ENCODE data around the gene NUDT9.
"Not testable (repeated sequence)": the region's sequence is repeated elsewhere in the genome, so short reads cannot be mapped to it uniquely, and the experiment has no call there.

The NUDT9 gene

DNA sequence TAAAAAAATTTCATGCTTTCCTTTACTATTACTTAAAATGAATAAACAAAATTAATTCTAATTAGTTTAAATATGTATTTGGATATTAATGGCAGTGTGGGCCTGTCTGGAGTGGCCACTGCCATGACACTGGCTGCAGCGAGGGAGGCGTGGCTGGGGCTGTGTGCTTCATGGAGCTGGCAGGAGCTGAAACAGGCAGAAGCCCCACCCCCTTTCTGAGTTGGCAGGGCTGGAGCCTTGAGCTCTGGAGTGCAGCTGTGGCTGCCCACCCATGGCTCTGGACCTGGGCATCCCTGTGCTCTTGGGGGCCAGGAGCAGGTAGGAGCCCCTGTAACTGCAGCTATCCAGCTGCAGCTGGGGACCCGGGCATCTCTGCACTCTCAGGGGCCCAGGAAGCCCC, 23.2 kb upstream of the NUDT9 start:
- peaks cover 26% of the 10 kb centered on the region; the same call in 1 of the 2 replicates for H3K9me3 ChIP-seq (ENCODE audit: insufficient read depth, low read length)
- no peaks in the 10 kb centered on the region for H3K27me3 ChIP-seq (ENCODE audit: insufficient read depth, insufficient read length)

DNA sequence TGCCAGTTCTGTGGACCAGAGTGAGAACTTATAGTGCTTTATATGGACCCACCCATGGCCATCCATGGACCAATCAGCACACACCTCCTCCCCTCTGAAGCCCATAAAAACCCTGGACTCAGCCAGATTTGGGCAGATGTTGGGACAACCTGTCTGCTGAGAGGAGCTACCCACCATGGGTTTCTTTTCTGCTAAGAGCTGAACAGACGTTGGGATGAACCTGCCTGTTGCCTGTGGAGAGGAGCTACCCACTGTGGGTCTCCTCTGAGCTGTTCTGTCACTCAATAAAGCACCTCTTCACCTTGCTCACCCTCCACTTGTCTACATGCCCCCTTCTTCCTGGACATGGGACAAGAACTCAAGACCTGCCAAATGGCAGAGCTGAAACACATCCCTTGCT, 22.4 kb upstream of the NUDT9 start:
- H3K36me3 ChIP-seq (ENCODE audit: insufficient read depth, insufficient read length, low read length) = no peaks in the 10 kb centered on the region
- no peak overlapping the region for H3K4me3 ChIP-seq (ENCODE audit: insufficient read length, low read depth)
- DNase-seq (ENCODE audit: low read depth, low spot score) = no peak
- H3K4me1 ChIP-seq (ENCODE audit: insufficient read depth, insufficient read length) = no peaks in the 10 kb centered on the region
- H3K9ac ChIP-seq (ENCODE audit: insufficient read length, low read depth) = no peak overlapping the region
- H3K27me3 ChIP-seq (ENCODE audit: insufficient read depth, insufficient read length) = no peaks in the 10 kb centered on the region
- TF ChIP-seq SUZ12 (IDR thresholded peaks at IDR 0.05; ENCODE audit: extremely low read depth, insufficient read depth, insufficient read length) = no peak
- no peak for TF ChIP-seq YY1 (IDR thresholded peaks at IDR 0.05; ENCODE audit: insufficient read depth, insufficient read length)
- TF ChIP-seq ZNF274 (IDR thresholded peaks at IDR 0.05; ENCODE audit: low read depth, low read length) = no peak
- peaks cover 26% of the 10 kb centered on the region; the same call in 1 of the 2 replicates for H3K9me3 ChIP-seq (ENCODE audit: insufficient read depth, low read length)

More for the DNA sequence above, 23.2 kb upstream of the NUDT9 start:
- Histone ChIP-seq H3K4me3 (ENCODE audit: insufficient read length, low read depth) (no peak overlapping the region), H3K9ac (ENCODE audit: insufficient read length, low read depth) (no peak overlapping the region), H3K36me3 (ENCODE audit: insufficient read depth, insufficient read length, low read length) (no peaks in the 10 kb centered on the region), H3K4me1 (ENCODE audit: insufficient read depth, insufficient read length) (no peaks in the 10 kb centered on the region)
- no peak for DNase-seq (ENCODE audit: low read depth, low spot score)
- TF ChIP-seq ZNF274 (IDR thresholded peaks at IDR 0.05; ENCODE audit: low read depth, low read length) (no peak), SUZ12 (IDR thresholded peaks at IDR 0.05; ENCODE audit: extremely low read depth, insufficient read depth, insufficient read length) (no peak), YY1 (IDR thresholded peaks at IDR 0.05; ENCODE audit: insufficient read depth, insufficient read length) (no peak)

DNA sequence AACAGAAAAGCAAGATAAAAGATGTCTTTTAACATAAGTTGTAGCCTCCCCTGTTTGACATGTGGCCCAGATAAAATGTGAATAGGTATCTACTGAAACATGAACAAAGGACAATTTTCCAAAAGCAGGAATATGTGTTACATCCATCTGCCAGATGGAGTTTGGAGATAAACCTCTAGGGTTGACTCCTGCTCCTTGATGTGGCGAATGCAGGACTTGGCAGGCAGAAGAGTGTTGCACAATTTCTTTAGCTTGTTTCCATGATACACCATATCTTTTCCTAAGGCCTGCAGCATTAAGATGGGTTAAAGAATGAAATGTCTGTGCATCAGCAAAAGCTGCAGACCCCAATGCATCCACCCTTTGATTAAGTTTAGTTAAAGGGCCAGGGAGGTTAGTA, 18.6 kb upstream of the NUDT9 start:
- not testable (repeated sequence) for H3K36me3 ChIP-seq (ENCODE audit: insufficient read depth, insufficient read length, low read length); H3K27me3 ChIP-seq (ENCODE audit: insufficient read depth, insufficient read length); H3K9ac ChIP-seq (ENCODE audit: insufficient read length, low read depth); H3K4me1 ChIP-seq (ENCODE audit: insufficient read depth, insufficient read length); DNase-seq (ENCODE audit: low read depth, low spot score); H3K4me3 ChIP-seq (ENCODE audit: insufficient read length, low read depth)
- peaks cover 26% of the 10 kb centered on the region; the same call in 1 of the 2 replicates for H3K9me3 ChIP-seq (ENCODE audit: insufficient read depth, low read length)

DNA sequence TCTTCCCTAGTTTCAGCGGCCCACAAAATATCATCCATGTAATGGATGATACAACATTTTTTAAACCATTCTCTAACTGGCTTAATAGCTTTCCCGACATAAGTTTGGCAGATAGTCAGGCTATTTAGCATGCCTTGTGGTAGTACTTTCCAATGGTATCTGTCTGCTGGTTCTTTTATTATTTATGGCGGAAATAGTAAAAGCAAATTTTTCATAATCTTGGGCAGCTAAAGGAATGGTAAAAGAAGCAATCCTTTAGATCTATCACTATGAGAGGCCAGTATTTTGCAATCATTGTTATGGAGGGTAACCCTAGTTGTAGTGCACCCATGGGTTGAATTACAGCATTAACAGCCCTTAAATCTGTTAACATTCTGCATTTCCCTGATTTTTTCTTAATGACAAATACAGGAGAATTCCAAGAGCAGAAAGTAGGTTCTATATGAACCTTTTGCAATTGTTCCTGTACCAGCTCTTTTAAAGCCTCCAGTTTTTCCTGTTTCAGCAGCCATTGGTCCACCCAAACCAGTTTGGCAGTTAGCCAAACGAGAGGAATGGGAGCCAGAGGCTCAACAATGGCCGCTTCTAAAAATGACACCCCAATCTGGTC, 17.1 kb upstream of the NUDT9 start:
- TF ChIP-seq ZNF274 (IDR thresholded peaks at IDR 0.05; ENCODE audit: low read depth, low read length) (no peak), YY1 (IDR thresholded peaks at IDR 0.05; ENCODE audit: insufficient read depth, insufficient read length) (no peak), SUZ12 (IDR thresholded peaks at IDR 0.05; ENCODE audit: extremely low read depth, insufficient read depth, insufficient read length) (no peak)
- DNase-seq (ENCODE audit: low read depth, low spot score) = no peak
- Histone ChIP-seq H3K36me3 (ENCODE audit: insufficient read depth, insufficient read length, low read length) (no peaks in the 10 kb centered on the region), H3K27me3 (ENCODE audit: insufficient read depth, insufficient read length) (no peaks in the 10 kb centered on the region), H3K4me1 (ENCODE audit: insufficient read depth, insufficient read length) (no peaks in the 10 kb centered on the region), H3K9me3 (ENCODE audit: insufficient read depth, low read length) (peaks cover 17% of the 10 kb centered on the region; the same call in 1 of the 2 replicates), H3K9ac (ENCODE audit: insufficient read length, low read depth) (no peak overlapping the region), H3K4me3 (ENCODE audit: insufficient read length, low read depth) (no peak overlapping the region)

DNA sequence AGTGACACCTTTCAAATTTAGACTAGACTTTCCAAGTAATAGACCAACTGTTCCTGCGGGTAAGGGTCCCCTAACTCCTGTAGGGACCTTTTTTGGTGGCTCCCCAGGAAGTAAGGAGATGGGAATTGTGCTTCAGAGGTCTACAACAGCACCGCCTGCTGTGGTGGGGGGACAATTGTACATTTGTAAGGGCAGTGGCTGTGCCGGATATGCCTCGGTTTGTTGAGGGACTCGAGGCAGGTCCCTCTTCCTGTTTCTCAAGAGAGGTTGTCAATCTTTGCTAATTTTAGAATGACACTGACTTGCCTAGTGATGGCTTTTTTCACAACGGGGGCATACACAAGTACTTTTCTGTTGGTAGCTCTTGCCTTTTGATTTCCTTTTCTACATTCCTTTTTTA, 15.9 kb upstream of the NUDT9 start:
- Histone ChIP-seq H3K36me3 (ENCODE audit: insufficient read depth, insufficient read length, low read length) (no peaks in the 10 kb centered on the region), H3K9ac (ENCODE audit: insufficient read length, low read depth) (no peak overlapping the region), H3K4me1 (ENCODE audit: insufficient read depth, insufficient read length) (no peaks in the 10 kb centered on the region), H3K4me3 (ENCODE audit: insufficient read length, low read depth) (no peak overlapping the region), H3K9me3 (ENCODE audit: insufficient read depth, low read length) (peaks cover 10% of the 10 kb centered on the region; the same call in 1 of the 2 replicates), H3K27me3 (ENCODE audit: insufficient read depth, insufficient read length) (no peaks in the 10 kb centered on the region)
- DNase-seq (ENCODE audit: low read depth, low spot score) = no peak
- TF ChIP-seq YY1 (IDR thresholded peaks at IDR 0.05; ENCODE audit: insufficient read depth, insufficient read length) = no peak
- no peak for TF ChIP-seq SUZ12 (IDR thresholded peaks at IDR 0.05; ENCODE audit: extremely low read depth, insufficient read depth, insufficient read length)
- no peak for TF ChIP-seq ZNF274 (IDR thresholded peaks at IDR 0.05; ENCODE audit: low read depth, low read length)

DNA sequence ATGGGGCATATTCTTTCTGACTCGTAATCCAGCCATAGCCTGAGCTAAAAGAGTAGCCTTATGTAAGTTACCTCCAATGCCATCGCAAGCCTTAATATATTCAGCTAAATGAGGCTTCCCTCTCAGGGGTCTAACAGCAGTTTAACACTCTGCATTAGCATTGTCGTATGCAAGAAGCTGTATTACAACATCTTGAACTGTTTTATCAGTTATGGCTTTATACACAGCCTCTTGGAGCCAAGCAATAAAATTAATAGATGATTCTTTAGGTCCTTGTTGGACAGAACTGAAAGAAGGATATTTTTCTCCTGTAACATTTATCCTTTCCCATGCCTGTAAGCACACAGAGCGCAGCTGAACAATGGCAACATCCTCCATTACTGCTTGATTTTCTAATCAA, 15.5 kb upstream of the NUDT9 start:
- H3K9me3 ChIP-seq (ENCODE audit: insufficient read depth, low read length); DNase-seq (ENCODE audit: low read depth, low spot score); H3K9ac ChIP-seq (ENCODE audit: insufficient read length, low read depth); H3K4me3 ChIP-seq (ENCODE audit: insufficient read length, low read depth); H3K27me3 ChIP-seq (ENCODE audit: insufficient read depth, insufficient read length); H3K36me3 ChIP-seq (ENCODE audit: insufficient read depth, insufficient read length, low read length); H3K4me1 ChIP-seq (ENCODE audit: insufficient read depth, insufficient read length): not testable (repeated sequence)

DNA sequence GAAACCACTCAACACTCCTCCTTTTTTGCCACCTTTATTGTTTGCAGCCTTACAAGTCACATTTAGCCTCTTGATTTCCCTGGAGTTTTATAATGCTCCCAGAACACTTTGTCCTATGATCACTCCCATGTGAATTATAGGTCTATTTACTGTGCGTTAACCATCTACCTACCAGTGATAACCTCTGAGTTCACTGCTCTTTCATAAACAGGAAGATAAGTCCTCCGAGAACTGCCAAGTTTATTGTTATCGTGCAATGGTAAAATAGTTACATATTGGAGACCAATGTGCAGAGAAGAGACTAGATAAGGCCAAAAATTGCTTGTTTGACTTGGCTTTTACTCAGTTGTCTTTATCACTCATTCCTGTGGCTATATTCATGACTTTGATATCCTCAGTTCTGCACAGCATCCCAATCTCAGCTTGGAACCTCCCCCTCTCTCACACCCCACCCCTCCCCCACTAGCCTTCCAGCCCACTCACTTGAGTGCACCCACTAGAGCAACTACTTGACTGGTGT, 12.9 kb upstream of the NUDT9 start:
- Histone ChIP-seq H3K27me3 (ENCODE audit: insufficient read depth, insufficient read length) (no peaks in the 10 kb centered on the region), H3K9me3 (ENCODE audit: insufficient read depth, low read length) (no peaks in the 10 kb centered on the region), H3K4me1 (ENCODE audit: insufficient read depth, insufficient read length) (no peaks in the 10 kb centered on the region), H3K9ac (ENCODE audit: insufficient read length, low read depth) (no peak overlapping the region), H3K4me3 (ENCODE audit: insufficient read length, low read depth) (no peak overlapping the region), H3K36me3 (ENCODE audit: insufficient read depth, insufficient read length, low read length) (no peaks in the 10 kb centered on the region)
- DNase-seq (ENCODE audit: low read depth, low spot score) = no peak
- no peak for TF ChIP-seq YY1 (IDR thresholded peaks at IDR 0.05; ENCODE audit: insufficient read depth, insufficient read length)
- TF ChIP-seq ZNF274 (IDR thresholded peaks at IDR 0.05; ENCODE audit: low read depth, low read length) = no peak
- no peak for TF ChIP-seq SUZ12 (IDR thresholded peaks at IDR 0.05; ENCODE audit: extremely low read depth, insufficient read depth, insufficient read length)

DNA sequence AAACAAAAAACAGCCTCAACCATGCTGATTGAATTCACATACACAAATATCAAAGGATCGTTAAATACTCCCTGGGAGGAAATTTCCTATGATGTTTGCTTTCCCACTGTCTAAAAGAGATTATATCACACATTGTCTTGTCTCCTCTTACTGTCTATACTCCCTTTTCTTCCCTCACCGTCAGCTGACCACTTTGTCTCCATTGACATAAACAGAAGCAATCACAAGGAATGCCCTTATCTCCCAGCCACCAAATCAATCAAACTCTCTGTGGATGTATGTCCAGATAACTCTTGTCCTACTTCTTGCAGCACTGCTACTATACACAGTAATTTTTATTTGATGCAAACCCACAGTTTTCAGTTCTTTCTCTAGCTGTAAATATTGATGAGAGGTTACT, 12.2 kb upstream of the NUDT9 start:
- Histone ChIP-seq H3K4me3 (ENCODE audit: insufficient read length, low read depth) (no peak overlapping the region), H3K9ac (ENCODE audit: insufficient read length, low read depth) (no peak overlapping the region), H3K36me3 (ENCODE audit: insufficient read depth, insufficient read length, low read length) (no peaks in the 10 kb centered on the region), H3K4me1 (ENCODE audit: insufficient read depth, insufficient read length) (no peaks in the 10 kb centered on the region), H3K27me3 (ENCODE audit: insufficient read depth, insufficient read length) (no peaks in the 10 kb centered on the region), H3K9me3 (ENCODE audit: insufficient read depth, low read length) (no peaks in the 10 kb centered on the region)
- TF ChIP-seq SUZ12 (IDR thresholded peaks at IDR 0.05; ENCODE audit: extremely low read depth, insufficient read depth, insufficient read length) = no peak
- TF ChIP-seq YY1 (IDR thresholded peaks at IDR 0.05; ENCODE audit: insufficient read depth, insufficient read length) = no peak
- TF ChIP-seq ZNF274 (IDR thresholded peaks at IDR 0.05; ENCODE audit: low read depth, low read length) = no peak
- no peak for DNase-seq (ENCODE audit: low read depth, low spot score)

Data from NT2/D1 (cell line).